Measurements from ENCODE around the gene ABCA7. TPM values are rescaled to one million over a fixed set of nuclear protein-coding genes. Genes with fewer than 3 reads are reported as not detected.
"Not testable (repeated sequence)": the region's sequence is repeated elsewhere in the genome, so short reads cannot be mapped to it uniquely, and the experiment has no call there.

The ABCA7 gene
- total and polyA plus RNA-seq, 2 experiments from 2014 or later = 17.8 to 26.8 TPM

GRCh38 chr19:1020868-1021425 is 19.0 kb upstream of the ABCA7 start, which contains the start of gene TMEM259:
TSS of gene TMEM259 (minus strand) at chr19:1021123. CDS start at chr19:1020996, 127 bp downstream.
- no peaks in the 10 kb centered on the region for H3K9me3 ChIP-seq (ENCODE audit: low read depth)
- no peaks in the 10 kb centered on the region for H3K9me2 ChIP-seq (replicated peaks; ENCODE audit: insufficient read depth)
- H3K79me2 ChIP-seq = peaks cover 58% of the 10 kb centered on the region
- no peak within 1 kb of the TSS for H2AFZ ChIP-seq
- H3K36me3 ChIP-seq (replicated peaks; ENCODE audit: insufficient read depth, low read depth) = no peaks in the 10 kb centered on the region
- under 1% methylated on average over 32 of the region's 68 CpGs for WGBS (ENCODE audit: low lambda C conversion rate, missing lambda C conversion rate)
- peak within 1 kb of the TSS; percentile 29 for H3K4me3 ChIP-seq
- DNase-seq (ENCODE audit: low spot score) = peak; percentile 100
- no peak for TF ChIP-seq EZH2 (IDR thresholded peaks at IDR 0.05; ENCODE audit: borderline replicate concordance)
- no peak for TF ChIP-seq EZH2phosphoT487 (IDR thresholded peaks at IDR 0.05; ENCODE audit: low read depth, severe bottlenecking, unreplicated experiment)
- no peak for TF ChIP-seq CTCF (IDR thresholded peaks at IDR 0.05; ENCODE audit: poor library complexity)
- peak within 1 kb of the TSS; percentile 99 for H3K4me2 ChIP-seq
- peaks cover 46% of the 10 kb centered on the region for H3K4me1 ChIP-seq (ENCODE audit: insufficient read depth)
- H3K27me3 ChIP-seq = no peaks in the 10 kb centered on the region
- peaks cover 46% of the 10 kb centered on the region for H4K20me1 ChIP-seq (ENCODE audit: insufficient read depth, poor library complexity, severe bottlenecking)
- H3K27ac ChIP-seq = peak within 1 kb of the TSS; percentile 78

- H3K9me2 ChIP-seq (replicated peaks; ENCODE audit: insufficient read depth); H3K9me3 ChIP-seq (ENCODE audit: low read depth); DNase-seq (ENCODE audit: low spot score); H3K4me3 ChIP-seq; H3K36me3 ChIP-seq (replicated peaks; ENCODE audit: insufficient read depth, low read depth); H3K27ac ChIP-seq; H2AFZ ChIP-seq; H3K4me2 ChIP-seq; H3K27me3 ChIP-seq: not testable (repeated sequence)
- Histone ChIP-seq H4K20me1 (ENCODE audit: insufficient read depth, poor library complexity, severe bottlenecking) (peaks cover 25% of the 10 kb centered on the region), H3K79me2 (peaks cover 53% of the 10 kb centered on the region), H3K4me1 (ENCODE audit: insufficient read depth) (peaks cover 22% of the 10 kb centered on the region)
- 91% methylated on average over 5 of the region's 5 CpGs for WGBS (ENCODE audit: low lambda C conversion rate, missing lambda C conversion rate)
Measured at GRCh38 chr19:1023883-1024188, 16.1 kb upstream of the ABCA7 start.

- H3K4me1 ChIP-seq (ENCODE audit: insufficient read depth) = peaks cover 21% of the 10 kb centered on the region
- H3K27me3 ChIP-seq; H3K9me2 ChIP-seq (replicated peaks; ENCODE audit: insufficient read depth); H2AFZ ChIP-seq; H3K4me3 ChIP-seq; DNase-seq (ENCODE audit: low spot score); H3K9me3 ChIP-seq (ENCODE audit: low read depth); H3K36me3 ChIP-seq (replicated peaks; ENCODE audit: insufficient read depth, low read depth): not testable (repeated sequence)
- H3K79me2 ChIP-seq = peaks cover 53% of the 10 kb centered on the region
- peak overlapping the region; percentile 100 for H3K4me2 ChIP-seq
- H4K20me1 ChIP-seq (ENCODE audit: insufficient read depth, poor library complexity, severe bottlenecking) = peaks cover 24% of the 10 kb centered on the region
- WGBS (ENCODE audit: low lambda C conversion rate, missing lambda C conversion rate) = 96% methylated on average over 6 of the region's 6 CpGs
- H3K27ac ChIP-seq = peak overlapping the region; percentile 100
Measured at GRCh38 chr19:1025080-1025479, 14.8 kb upstream of the ABCA7 start.

GRCh38 chr19:1025960-1026782 is 13.7 kb upstream of the ABCA7 start, which contains the start of gene CNN2:
TSS of gene CNN2 (plus strand) at chr19:1026608. CDS start at chr19:1026662, 54 bp downstream.
- Histone ChIP-seq H3K4me1 (ENCODE audit: insufficient read depth) (peaks cover 31% of the 10 kb centered on the region), H3K36me3 (replicated peaks; ENCODE audit: insufficient read depth, low read depth) (no peaks in the 10 kb centered on the region), H3K27ac (peak within 1 kb of the TSS; percentile 100), H3K4me3 (peak within 1 kb of the TSS; percentile 99), H3K4me2 (peak within 1 kb of the TSS; percentile 100), H3K9me3 (ENCODE audit: low read depth) (no peaks in the 10 kb centered on the region), H3K9me2 (replicated peaks; ENCODE audit: insufficient read depth) (no peaks in the 10 kb centered on the region), H3K79me2 (peaks cover 57% of the 10 kb centered on the region), H2AFZ (peak within 1 kb of the TSS; percentile 93), H3K27me3 (no peaks in the 10 kb centered on the region), H4K20me1 (ENCODE audit: insufficient read depth, poor library complexity, severe bottlenecking) (peaks cover 29% of the 10 kb centered on the region)
- DNase-seq (ENCODE audit: low spot score) = peak; percentile 93
- TF ChIP-seq EZH2 (IDR thresholded peaks at IDR 0.05; ENCODE audit: borderline replicate concordance) (no peak), CTCF (IDR thresholded peaks at IDR 0.05; ENCODE audit: poor library complexity) (no peak), EZH2phosphoT487 (IDR thresholded peaks at IDR 0.05; ENCODE audit: low read depth, severe bottlenecking, unreplicated experiment) (no peak)
- WGBS (ENCODE audit: low lambda C conversion rate, missing lambda C conversion rate) = 4% methylated on average over 27 of the region's 63 CpGs

Measured in hepatocyte (in vitro differentiated cells).